GM12872 (cell line): ENCODE measurements around the gene HMG20A.

Experiments
- CTCF ChIP-seq: IDR thresholded peaks from 3 replicates; pipeline ENCODE4 v1.5.1; 2011; ENCODE audit warnings: low read depth, mild to moderate bottlenecking, low read length, moderate library complexity; ENCODE audit not compliant: insufficient read depth

Gene HMG20A

GRCh38 chr15:77395013-77395774 lies 25.5 kb upstream of the HMG20A start:
- TF ChIP-seq CTCF = no peak

GRCh38 chr15:77396692-77397091 lies 24.0 kb upstream of the HMG20A start:
- TF ChIP-seq CTCF = no peak

- no peak for TF ChIP-seq CTCF
Measured at GRCh38 chr15:77398927-77399326, 21.8 kb upstream of the HMG20A start.

GRCh38 chr15:77400258-77400657 lies 20.4 kb upstream of the HMG20A start:
- TF ChIP-seq CTCF = no peak

- no peak for TF ChIP-seq CTCF
Measured at GRCh38 chr15:77402740-77403379, 17.8 kb upstream of the HMG20A start.

GRCh38 chr15:77406846-77407245 lies 13.8 kb upstream of the HMG20A start:
- no peak for TF ChIP-seq CTCF

GRCh38 chr15:77409259-77410156 lies 11.2 kb upstream of the HMG20A start:
- TF ChIP-seq CTCF = no peak
